ENCODE data around the gene GULP1.

- TF ChIP-seq CTCF (IDR thresholded peaks at IDR 0.05) (no peak), POLR2A (IDR thresholded peaks at IDR 0.05) (no peak)
Observed at GRCh38 chr2:188430705-188431104, 139.0 kb downstream of the GULP1 start.

Data from uterus (tissue), 2 donors.